Mesothelial cell of epicardium (in vitro differentiated cells): ENCODE data around the gene AQP3. TPM values are rescaled to one million over a fixed set of nuclear protein-coding genes. Genes with fewer than 3 reads are reported as not detected.
A peak's percentile ranks its signal among the peaks of the same experiment; 100 is the strongest.

Source experiments
- DNase-seq, 2 experiments: peaks; one replicate each; pipeline ENCODE4 v3.0.0; 2021; ENCODE audit warnings: low spot score in 2 of 2; ENCODE audit not compliant: unreplicated experiment in 2 of 2
- H3K27ac Mint-ChIP-seq: 2 replicates; pipeline ENCODE4 v1.8.0; 2021; ENCODE audit warnings: mixed read lengths
- H3K27me3 Mint-ChIP-seq: 2 replicates; pipeline ENCODE4 v1.8.0; 2021; ENCODE audit warnings: low read depth, mixed read lengths
- H3K36me3 Mint-ChIP-seq: 2 replicates; pipeline ENCODE4 v1.8.0; 2021; ENCODE audit warnings: mixed read lengths
- H3K4me1 Mint-ChIP-seq: 2 replicates; pipeline ENCODE4 v1.8.0; 2021; ENCODE audit warnings: mixed read lengths
- H3K4me3 Mint-ChIP-seq: 2 replicates; pipeline ENCODE4 v1.8.0; 2021; ENCODE audit warnings: mild to moderate bottlenecking, moderate library complexity, mixed read lengths
- H3K9me3 Mint-ChIP-seq: 2 replicates; pipeline ENCODE4 v1.8.0; 2021; ENCODE audit warnings: mixed read lengths
- total RNA-seq: library from RNA; stranded (reverse); gene quantifications from 3 replicates; pipeline ENCODE4 v1.2.1, GENCODE V29; 2021
- TF ChIP-seq, protein P1 (sequence below): fragments of 200-600 bp; sonication (generic); IDR thresholded peaks from one replicate; pipeline ENCODE4 v1.5.0; 2021; ENCODE audit warnings: antibody characterized with exemption; ENCODE audit not compliant: unreplicated experiment

Gene AQP3
- total RNA-seq, 1 donor from 2014 or later = 1.5 TPM

DNA sequence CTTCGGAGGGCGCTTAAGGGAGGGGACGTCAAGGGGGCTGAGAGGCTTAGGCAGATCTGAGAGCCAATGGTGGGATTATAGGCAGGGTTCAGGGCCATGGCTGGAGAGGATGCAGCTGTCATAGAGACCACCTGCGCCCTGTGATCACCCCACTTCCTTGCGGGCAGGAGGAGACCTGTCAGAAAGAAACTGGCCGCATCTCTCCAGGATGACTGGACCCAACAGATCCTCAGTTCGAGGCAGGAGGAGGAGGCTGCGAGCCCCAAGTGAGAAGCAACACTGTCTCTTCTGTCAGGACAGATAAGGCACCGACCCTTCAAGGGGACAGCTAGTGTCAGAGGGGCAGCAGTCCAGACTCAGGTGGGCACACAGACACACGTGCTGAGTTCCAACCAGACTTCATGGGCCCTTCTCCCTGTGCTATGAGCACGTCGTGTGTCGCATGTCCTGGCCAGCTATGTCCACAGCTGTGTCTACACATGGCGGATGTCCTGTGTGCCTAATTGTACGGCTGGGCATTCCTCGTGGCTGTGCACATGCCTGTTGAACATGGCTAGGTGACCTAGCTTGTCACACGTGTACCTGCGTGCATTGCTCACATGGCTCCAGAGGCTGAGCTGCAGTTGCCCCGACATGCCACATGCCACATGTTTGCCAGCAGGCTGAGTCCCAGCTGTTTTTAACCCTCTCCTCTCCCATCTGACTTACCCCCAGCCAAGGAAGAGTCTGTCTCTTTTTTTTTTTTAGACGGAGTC is 583 bp upstream of the AQP3 start:
- TF ChIP-seq, protein P1, sequence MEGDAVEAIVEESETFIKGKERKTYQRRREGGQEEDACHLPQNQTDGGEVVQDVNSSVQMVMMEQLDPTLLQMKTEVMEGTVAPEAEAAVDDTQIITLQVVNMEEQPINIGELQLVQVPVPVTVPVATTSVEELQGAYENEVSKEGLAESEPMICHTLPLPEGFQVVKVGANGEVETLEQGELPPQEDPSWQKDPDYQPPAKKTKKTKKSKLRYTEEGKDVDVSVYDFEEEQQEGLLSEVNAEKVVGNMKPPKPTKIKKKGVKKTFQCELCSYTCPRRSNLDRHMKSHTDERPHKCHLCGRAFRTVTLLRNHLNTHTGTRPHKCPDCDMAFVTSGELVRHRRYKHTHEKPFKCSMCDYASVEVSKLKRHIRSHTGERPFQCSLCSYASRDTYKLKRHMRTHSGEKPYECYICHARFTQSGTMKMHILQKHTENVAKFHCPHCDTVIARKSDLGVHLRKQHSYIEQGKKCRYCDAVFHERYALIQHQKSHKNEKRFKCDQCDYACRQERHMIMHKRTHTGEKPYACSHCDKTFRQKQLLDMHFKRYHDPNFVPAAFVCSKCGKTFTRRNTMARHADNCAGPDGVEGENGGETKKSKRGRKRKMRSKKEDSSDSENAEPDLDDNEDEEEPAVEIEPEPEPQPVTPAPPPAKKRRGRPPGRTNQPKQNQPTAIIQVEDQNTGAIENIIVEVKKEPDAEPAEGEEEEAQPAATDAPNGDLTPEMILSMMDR = no peak
- Mint-ChIP-seq H3K4me1 (peaks cover 36% of the 10 kb centered on the region), H3K27me3 (peaks cover 33% of the 10 kb centered on the region), H3K4me3 (peak overlapping the region; percentile 56), H3K27ac (no peak overlapping the region), H3K36me3 (no peaks in the 10 kb centered on the region), H3K9me3 (no peaks in the 10 kb centered on the region)
- DNase-seq = no peak

DNA sequence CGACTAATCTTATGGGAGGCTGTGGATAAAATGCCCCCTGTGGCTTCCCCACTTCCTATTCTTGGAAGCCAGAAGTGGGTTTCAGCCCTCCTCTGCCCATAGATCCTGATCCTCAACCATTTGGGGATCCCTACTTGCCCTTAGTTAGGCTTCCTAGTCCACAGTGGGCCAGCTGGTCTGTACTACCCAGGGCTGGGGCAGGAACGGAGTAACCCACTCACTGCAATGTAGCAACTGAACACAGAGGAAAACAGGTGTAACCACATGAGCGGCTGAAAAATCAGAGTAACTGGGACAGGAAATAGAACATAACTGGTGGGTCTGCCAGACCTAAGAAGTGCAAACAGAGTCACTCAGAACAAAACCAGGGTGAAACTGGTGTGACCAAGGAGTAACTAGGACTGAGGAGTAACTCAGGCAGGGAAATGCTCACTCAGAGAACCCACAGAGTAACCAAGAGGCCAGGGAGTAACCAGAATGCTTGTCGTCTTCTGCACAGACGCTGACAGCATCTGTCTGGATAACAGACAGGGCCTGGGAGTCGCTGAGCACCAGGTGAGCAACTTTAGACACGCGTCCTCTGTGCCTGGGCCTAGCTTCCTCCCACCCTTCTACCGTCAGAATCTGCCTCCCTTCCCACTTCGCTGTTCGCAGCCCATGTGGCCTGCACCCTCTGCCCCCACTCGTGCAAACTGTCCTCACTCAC is 1.0 kb downstream of the AQP3 start:
- no peaks in the 10 kb centered on the region for H3K36me3 Mint-ChIP-seq
- H3K4me3 Mint-ChIP-seq = peak overlapping the region; percentile 57
- peaks cover 33% of the 10 kb centered on the region for H3K27me3 Mint-ChIP-seq
- H3K27ac Mint-ChIP-seq = no peak overlapping the region
- TF ChIP-seq, protein P1 = no peak
- DNase-seq = no peak
- no peaks in the 10 kb centered on the region for H3K9me3 Mint-ChIP-seq
- H3K4me1 Mint-ChIP-seq = peaks cover 29% of the 10 kb centered on the region

DNA sequence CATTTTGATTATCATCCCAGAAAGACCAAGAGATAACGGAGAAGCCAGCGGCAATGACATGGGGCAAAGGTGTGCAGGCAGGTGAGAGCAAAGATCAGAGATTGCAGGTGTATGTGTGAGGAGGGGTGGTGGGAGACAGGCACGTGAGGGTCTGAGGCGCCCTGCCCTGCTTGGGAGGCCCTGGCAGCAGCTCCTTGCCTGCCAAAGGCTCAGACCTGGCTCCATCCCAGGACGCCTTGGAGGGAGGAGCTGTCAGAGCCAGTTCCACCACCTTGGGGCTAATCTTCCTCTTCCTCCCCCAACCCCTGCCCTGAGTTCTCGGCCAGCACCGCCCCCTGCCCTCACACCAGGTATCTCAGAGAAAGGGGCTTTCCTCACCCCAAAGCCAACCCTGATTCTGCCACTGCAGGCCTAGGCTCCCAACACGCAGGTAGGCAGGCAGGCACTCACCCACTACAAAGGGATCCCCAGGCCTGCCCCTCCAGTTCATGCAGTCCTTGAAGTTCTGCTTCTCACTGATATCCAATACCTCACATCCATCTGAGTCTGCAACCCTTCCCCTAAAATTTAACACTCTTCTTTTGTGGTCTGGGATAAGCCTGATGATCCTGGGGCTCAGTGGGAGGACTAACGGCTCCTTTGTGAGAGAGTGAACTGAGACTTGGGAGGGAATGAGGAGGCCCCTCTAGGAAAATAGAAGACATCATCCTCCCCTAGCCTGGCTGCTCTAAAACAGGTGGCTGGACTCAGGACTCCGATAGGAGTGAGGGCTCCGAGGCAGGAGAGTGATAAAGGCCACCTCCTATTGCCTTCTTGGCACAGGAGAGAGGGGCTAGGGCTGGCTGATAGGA is 1.8 kb downstream of the AQP3 start:
- H3K9me3 Mint-ChIP-seq = no peaks in the 10 kb centered on the region
- H3K27me3 Mint-ChIP-seq = peaks cover 33% of the 10 kb centered on the region

DNA sequence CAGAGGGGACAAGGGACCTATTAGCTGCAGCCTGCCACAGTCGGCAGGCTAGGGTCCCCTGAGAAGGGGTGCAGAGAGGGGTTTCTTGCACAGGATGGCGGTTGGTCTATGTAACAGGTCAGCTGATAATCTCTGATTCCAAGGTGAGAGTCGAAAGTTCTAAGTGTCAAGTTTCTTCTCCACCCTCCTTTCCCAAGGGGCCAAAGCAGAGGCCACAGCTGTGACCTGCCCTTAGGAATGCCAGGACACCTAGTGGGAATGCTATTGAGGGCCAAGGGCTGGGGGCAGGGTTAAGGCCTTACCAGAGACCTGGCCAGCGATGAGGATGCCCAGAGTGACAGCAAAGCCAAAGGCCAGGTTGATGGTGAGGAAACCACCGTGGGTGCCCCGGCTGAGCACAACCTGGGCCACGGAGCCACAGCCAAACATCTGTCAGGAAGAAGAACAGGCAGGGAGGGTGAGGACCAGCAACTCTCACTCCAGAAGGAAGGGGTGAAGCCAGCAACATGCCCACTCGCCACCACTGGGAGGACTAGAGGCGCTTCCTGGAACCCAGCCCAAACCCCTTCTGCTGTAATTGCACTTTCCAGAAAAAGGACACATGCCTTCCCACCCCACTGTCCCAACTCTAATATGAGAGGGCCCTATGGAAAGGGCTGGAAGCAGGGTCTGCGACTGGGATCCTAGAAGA is 3.8 kb downstream of the AQP3 start:
- H3K27ac Mint-ChIP-seq = no peak overlapping the region
- DNase-seq = no peak
- TF ChIP-seq, protein P1 = no peak
- peaks cover 34% of the 10 kb centered on the region for H3K27me3 Mint-ChIP-seq
- no peaks in the 10 kb centered on the region for H3K9me3 Mint-ChIP-seq
- peaks cover 29% of the 10 kb centered on the region for H3K4me1 Mint-ChIP-seq
- H3K36me3 Mint-ChIP-seq = no peaks in the 10 kb centered on the region
- no peak overlapping the region for H3K4me3 Mint-ChIP-seq

More for the DNA sequence above, 1.8 kb downstream of the AQP3 start:
- no peak for DNase-seq
- H3K4me3 Mint-ChIP-seq = no peak overlapping the region
- TF ChIP-seq, protein P1 = no peak
- H3K4me1 Mint-ChIP-seq = peaks cover 29% of the 10 kb centered on the region
- no peak overlapping the region for H3K27ac Mint-ChIP-seq
- H3K36me3 Mint-ChIP-seq = no peaks in the 10 kb centered on the region

DNA sequence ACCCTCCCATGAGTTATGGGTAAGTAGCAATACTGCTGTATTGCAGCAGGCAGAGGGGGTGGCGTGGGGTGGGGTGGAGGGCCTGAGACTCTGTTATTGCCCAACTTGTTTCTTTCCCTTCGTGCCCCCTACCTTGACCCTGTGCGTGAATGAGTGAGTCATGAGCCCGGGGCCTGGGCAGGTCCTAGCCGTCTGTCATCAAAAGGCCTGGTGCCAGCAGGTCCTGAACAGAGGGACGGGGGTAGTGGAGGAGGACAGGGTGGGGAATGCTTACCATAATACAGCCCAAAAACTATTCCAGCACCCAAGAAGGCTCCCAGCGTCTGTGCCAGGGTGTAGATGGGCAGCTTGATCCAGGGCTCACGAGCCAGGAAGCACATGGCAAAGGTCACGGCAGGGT is 4.3 kb downstream of the AQP3 start:
- no peak overlapping the region for H3K27ac Mint-ChIP-seq

More for the DNA sequence above, 4.3 kb downstream of the AQP3 start:
- Mint-ChIP-seq H3K36me3 (no peaks in the 10 kb centered on the region), H3K27me3 (peaks cover 29% of the 10 kb centered on the region), H3K4me1 (peaks cover 29% of the 10 kb centered on the region), H3K9me3 (no peaks in the 10 kb centered on the region), H3K4me3 (no peak overlapping the region)
- DNase-seq = no peak
- TF ChIP-seq, protein P1 = no peak
